ENCODE data around the gene ZNHIT2. TPM values are rescaled to one million over a fixed set of nuclear protein-coding genes. Genes with fewer than 3 reads are reported as not detected.

Gene ZNHIT2
- total and polyA plus RNA-seq, 2 of the 8 experiments (the other 6 are each of a cell fraction or from before 2014, with no cell fraction given): 13.0 to 16.1 TPM

DNA sequence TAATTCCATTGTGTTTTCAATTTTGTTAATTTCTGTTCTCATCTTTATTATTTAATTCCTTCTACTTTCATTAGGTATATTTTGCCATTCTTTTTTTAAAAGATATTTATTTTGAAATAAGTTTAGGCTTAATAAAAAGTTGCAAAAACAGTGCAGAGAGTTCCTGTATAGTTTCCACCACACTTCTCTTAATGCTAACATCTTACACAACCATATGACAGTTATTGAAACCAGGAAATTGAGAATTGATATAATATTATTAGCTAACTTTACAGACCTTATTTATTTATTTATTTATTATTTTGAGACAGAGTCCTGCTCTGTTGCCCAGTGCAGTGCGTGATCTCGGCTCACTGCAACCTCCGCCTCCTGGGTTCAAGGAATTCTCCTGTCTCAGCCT lies 38.8 kb upstream of the ZNHIT2 start:
- ChIA-PET CTCF (ENCODE audit: partially characterized antibody) (no interaction called here), POLR2A (ENCODE audit: partially characterized antibody) (interaction anchor here (1.1 to 1.4 kb wide), 2 partner anchors 30 to 45 kb away, joined by 3 read pairs; no protein-coding TSS in a partner anchor)
- H3K23me2 ChIP-seq (ENCODE audit: low read depth, low read length): no peaks in the 10 kb centered on the region
- H3K79me2 ChIP-seq (ENCODE audit: control insufficient read depth in 1 of 2, insufficient read depth in 2 of 2, low read length in 2 of 2): no peaks in the 10 kb centered on the region
- no peak overlapping the region for H2BK120ac ChIP-seq (replicated peaks; ENCODE audit: low read depth, low read length)
- no peak overlapping the region for H4K91ac ChIP-seq (replicated peaks; ENCODE audit: insufficient read length, low read length)
- H3K27me3 ChIP-seq (replicated peaks in 1 of 4; ENCODE audit: control insufficient read depth in 3 of 4, extremely low read depth in 1 of 4, insufficient read depth in 3 of 4, low read length in 3 of 4): no peaks in the 10 kb centered on the region
- no peak overlapping the region for H2BK5ac ChIP-seq (ENCODE audit: low read depth, low read length)
- no peak overlapping the region for H3K23ac ChIP-seq (ENCODE audit: insufficient read length)
- no peaks in the 10 kb centered on the region for H3K4me1 ChIP-seq (replicated peaks in 1 of 4; ENCODE audit: control insufficient read depth in 3 of 4, insufficient read depth in 4 of 4, low read length in 3 of 4)
- no peak for DNase-seq (ENCODE audit: low read depth in 1 of 2, low spot score in 2 of 2)
- no peaks in the 10 kb centered on the region for H3K79me1 ChIP-seq (ENCODE audit: low read depth, low read length)
- H3K9ac ChIP-seq (replicated peaks in 1 of 4; ENCODE audit: extremely low read depth in 1 of 4, low read depth in 3 of 4, low read length in 3 of 4): no peak overlapping the region
- no peak overlapping the region for H3K18ac ChIP-seq (ENCODE audit: extremely low read depth, low read length)
- no peak overlapping the region for H3K4ac ChIP-seq (replicated peaks; ENCODE audit: insufficient read length, low read depth, low read length)
- no peak overlapping the region for H4K8ac ChIP-seq (ENCODE audit: extremely low read depth, insufficient read depth, low read length)
- no peak overlapping the region for H3K4me2 ChIP-seq (ENCODE audit: insufficient read depth in 1 of 2, low read depth in 2 of 2, low read length in 2 of 2)
- no peaks in the 10 kb centered on the region for H3K9me3 ChIP-seq (ENCODE audit: insufficient read depth in 2 of 2, low read depth in 1 of 2, low read length in 1 of 2)
- H2BK15ac ChIP-seq (ENCODE audit: low read length): no peak overlapping the region
- no peak overlapping the region for H2AFZ ChIP-seq (ENCODE audit: low read length)
- H3K27ac ChIP-seq (ENCODE audit: low read depth, low read length): no peak overlapping the region
- H4K20me1 ChIP-seq (replicated peaks in 1 of 2; ENCODE audit: control insufficient read depth in 1 of 2, insufficient read depth in 2 of 2, low read length in 2 of 2): no peaks in the 10 kb centered on the region
- H3K14ac ChIP-seq (ENCODE audit: insufficient read length): no peak overlapping the region
- 98% methylated on average over 3 of the region's 3 CpGs; no CpG with 5 or more reads in 1 of the 2 experiments for WGBS, 2 experiments (ENCODE audit: extremely low coverage in 1 of 2, insufficient coverage in 1 of 2, insufficient read length in 1 of 2, insufficient replicate concordance in 2 of 2, low coverage in 1 of 2, low lambda C conversion rate in 2 of 2, missing lambda C conversion rate in 1 of 2)
- no peak for FAIRE-seq
- H2BK20ac ChIP-seq (ENCODE audit: low read length): no peak overlapping the region
- no peak overlapping the region for H2BK12ac ChIP-seq (ENCODE audit: low read depth, low read length)
- H3K36me3 ChIP-seq (ENCODE audit: control insufficient read depth in 2 of 4, insufficient read depth in 4 of 4, low read length in 3 of 4): no peaks in the 10 kb centered on the region
- H4K5ac ChIP-seq (ENCODE audit: insufficient read length, low read depth, low read length): no peak overlapping the region
- no peak overlapping the region for H3K56ac ChIP-seq (replicated peaks; ENCODE audit: insufficient read length, low read depth, low read length)
- no peak overlapping the region for H2AK5ac ChIP-seq (ENCODE audit: low read depth, low read length)
- no peak overlapping the region for H3K4me3 ChIP-seq (ENCODE audit: extremely low read depth in 1 of 4, insufficient read depth in 2 of 4, low read depth in 3 of 4, low read length in 4 of 4)
- TF ChIP-seq FOSL1 (IDR thresholded peaks at IDR 0.05; ENCODE audit: insufficient read depth, low read depth, low read length) (no peak), BCL11A (IDR thresholded peaks at IDR 0.05; ENCODE audit: low read depth in 2 of 2, low read length in 2 of 2) (no peak), CBX5 (IDR thresholded peaks at IDR 0.05; ENCODE audit: low read depth, low read length) (no peak), GABPA (IDR thresholded peaks at IDR 0.05; ENCODE audit: borderline replicate concordance, insufficient read depth, low read length) (no peak), CEBPB (IDR thresholded peaks at IDR 0.05; ENCODE audit: low read depth, low read length) (no peak), TCF12 (IDR thresholded peaks at IDR 0.05; ENCODE audit: low read depth, low read length) (no peak)
- TF ChIP-seq, protein P1, sequence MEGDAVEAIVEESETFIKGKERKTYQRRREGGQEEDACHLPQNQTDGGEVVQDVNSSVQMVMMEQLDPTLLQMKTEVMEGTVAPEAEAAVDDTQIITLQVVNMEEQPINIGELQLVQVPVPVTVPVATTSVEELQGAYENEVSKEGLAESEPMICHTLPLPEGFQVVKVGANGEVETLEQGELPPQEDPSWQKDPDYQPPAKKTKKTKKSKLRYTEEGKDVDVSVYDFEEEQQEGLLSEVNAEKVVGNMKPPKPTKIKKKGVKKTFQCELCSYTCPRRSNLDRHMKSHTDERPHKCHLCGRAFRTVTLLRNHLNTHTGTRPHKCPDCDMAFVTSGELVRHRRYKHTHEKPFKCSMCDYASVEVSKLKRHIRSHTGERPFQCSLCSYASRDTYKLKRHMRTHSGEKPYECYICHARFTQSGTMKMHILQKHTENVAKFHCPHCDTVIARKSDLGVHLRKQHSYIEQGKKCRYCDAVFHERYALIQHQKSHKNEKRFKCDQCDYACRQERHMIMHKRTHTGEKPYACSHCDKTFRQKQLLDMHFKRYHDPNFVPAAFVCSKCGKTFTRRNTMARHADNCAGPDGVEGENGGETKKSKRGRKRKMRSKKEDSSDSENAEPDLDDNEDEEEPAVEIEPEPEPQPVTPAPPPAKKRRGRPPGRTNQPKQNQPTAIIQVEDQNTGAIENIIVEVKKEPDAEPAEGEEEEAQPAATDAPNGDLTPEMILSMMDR (IDR thresholded peaks at IDR 0.05; ENCODE audit: control extremely low read depth in 1 of 3, insufficient read depth in 1 of 3, low read depth in 1 of 3, low read length in 3 of 3): no peak
